Endodermal cell (in vitro differentiated cells): Measurements from ENCODE around the gene DMWD. TPM values are rescaled to one million over a fixed set of nuclear protein-coding genes. Genes with fewer than 3 reads are reported as not detected.

Experiments used
- DNase-seq: peaks from one replicate; pipeline ENCODE4 v3.0.0-alpha.2; 2017
- H3K27ac ChIP-seq: 2 replicates; pipeline ENCODE4 v1.5.1; 2013; ENCODE audit warnings: mild to moderate bottlenecking, low read depth, low read length, moderate library complexity
- H3K27me3 ChIP-seq: 2 replicates; pipeline ENCODE4 v1.6.1; 2013; ENCODE audit warnings: mild to moderate bottlenecking, low read length, moderate library complexity; ENCODE audit not compliant: insufficient read depth, control insufficient read depth, poor library complexity, severe bottlenecking
- H3K36me3 ChIP-seq: 2 replicates; pipeline ENCODE4 v1.7.0; 2013; ENCODE audit warnings: mild to moderate bottlenecking, low read length, moderate library complexity; ENCODE audit not compliant: control insufficient read depth, insufficient read depth
- H3K4me1 ChIP-seq: one replicate; pipeline ENCODE4 v1.7.0; 2013; ENCODE audit warnings: low read length; ENCODE audit not compliant: control insufficient read depth, insufficient read depth
- H3K4me3 ChIP-seq: 2 replicates; pipeline ENCODE4 v1.5.1; 2013; ENCODE audit warnings: mild to moderate bottlenecking, low read length, moderate library complexity
- H3K9ac ChIP-seq: 2 replicates; pipeline ENCODE4 v1.6.1; 2013; ENCODE audit warnings: mild to moderate bottlenecking, low read length, moderate library complexity; ENCODE audit not compliant: poor library complexity, severe bottlenecking; ENCODE audit errors: extremely low read depth
- H3K9me3 ChIP-seq: 2 replicates; pipeline ENCODE4 v1.6.1; 2013; ENCODE audit warnings: mild to moderate bottlenecking, low read length, moderate library complexity; ENCODE audit not compliant: control insufficient read depth
- H3K27ac Mint-ChIP-seq: 2 replicates; pipeline ENCODE4 v1.8.0; 2020; ENCODE audit warnings: mixed read lengths
- H3K27me3 Mint-ChIP-seq: 2 replicates; pipeline ENCODE4 v1.8.0; 2021; ENCODE audit warnings: mild to moderate bottlenecking, mixed read lengths; ENCODE audit not compliant: insufficient read depth
- H3K36me3 Mint-ChIP-seq: 2 replicates; pipeline ENCODE4 v1.8.0; 2020; ENCODE audit warnings: low read depth, mixed read lengths
- H3K4me1 Mint-ChIP-seq: 2 replicates; pipeline ENCODE4 v1.8.0; 2020; ENCODE audit warnings: mixed read lengths
- H3K4me3 Mint-ChIP-seq: 2 replicates; pipeline ENCODE4 v1.8.0; 2020; ENCODE audit warnings: mild to moderate bottlenecking, moderate library complexity, mixed read lengths
- H3K9me3 Mint-ChIP-seq: 2 replicates; pipeline ENCODE4 v1.8.0; 2020; ENCODE audit warnings: mild to moderate bottlenecking, mixed read lengths
- CTCF ChIP-seq: fragments of 200-600 bp; sonication (generic); conservative IDR thresholded peaks from 2 replicates; pipeline ENCODE4 v1.5.0; 2021; ENCODE audit warnings: antibody characterized with exemption, mild to moderate bottlenecking
- WGBS, 2 experiments: methylation state at CpG; one replicate each; pipeline versions ENCODE4 v1.1.5 to v1.1.7; 2013; ENCODE audit warnings: missing lambda C conversion rate in 2 of 2, mixed read lengths in 1 of 2; ENCODE audit not compliant: insufficient coverage in 1 of 2, insufficient read length in 1 of 2; 5-methylcytosine and 5-hydroxymethylcytosine counted together
- total RNA-seq, 2 donors: library from RNA; stranded (reverse); fragmentation: NEBNext Ultra II Directional in 1 of 2; extraction: Animal tissue kit (Norgen Biotek cat#: 25700) in 1 of 2; gene quantifications; 2 replicates in 1 of 2; 3 replicates in 1 of 2; pipeline ENCODE4 v1.2.1, GENCODE V29; 2021

DMWD gene
- total RNA-seq, 2 donors from 2014 or later = 86.4 to 86.9 TPM

GRCh38 chr19:45828945-45829344 is 36.3 kb upstream of the DMWD start:
- Histone ChIP-seq H3K4me3 (no peak overlapping the region), H3K9me3 (no peaks in the 10 kb centered on the region), H3K4me1 (no peaks in the 10 kb centered on the region), H3K36me3 (peaks cover 90% of the 10 kb centered on the region), H3K27me3 (no peaks in the 10 kb centered on the region), H3K27ac (no peak overlapping the region), H3K9ac (no peak overlapping the region)
- Mint-ChIP-seq H3K4me3 (no peak overlapping the region), H3K36me3 (peaks cover 77% of the 10 kb centered on the region), H3K9me3 (no peaks in the 10 kb centered on the region), H3K27ac (no peak overlapping the region), H3K4me1 (no peaks in the 10 kb centered on the region), H3K27me3 (no peaks in the 10 kb centered on the region)
- 97 to 100% methylated on average over 13 to 16 of the region's 16 CpGs for WGBS, 2 experiments
- no peak for DNase-seq
- TF ChIP-seq CTCF = no peak

- peaks cover 89% of the 10 kb centered on the region for H3K36me3 ChIP-seq
- no peak overlapping the region for H3K27ac Mint-ChIP-seq
- 95 to 100% methylated on average over 8 to 9 of the region's 9 CpGs for WGBS, 2 experiments
Measured at GRCh38 chr19:45828523-45828922, 35.9 kb upstream of the DMWD start.

GRCh38 chr19:45827459-45828093 is 34.9 kb upstream of the DMWD start:
- peaks cover 86% of the 10 kb centered on the region for H3K36me3 Mint-ChIP-seq
- H3K9me3 ChIP-seq = no peaks in the 10 kb centered on the region
- 95 to 99% methylated on average over 11 to 16 of the region's 16 CpGs for WGBS, 2 experiments
- H3K36me3 ChIP-seq = peaks cover 89% of the 10 kb centered on the region
- H3K27ac Mint-ChIP-seq = no peak overlapping the region
- H3K4me3 ChIP-seq = no peak overlapping the region
- no peak overlapping the region for H3K9ac ChIP-seq
- H3K4me1 ChIP-seq = no peaks in the 10 kb centered on the region
- H3K4me1 Mint-ChIP-seq = no peaks in the 10 kb centered on the region
- H3K27me3 Mint-ChIP-seq = no peaks in the 10 kb centered on the region
- H3K9me3 Mint-ChIP-seq = no peaks in the 10 kb centered on the region
- peak; percentile 32 for TF ChIP-seq CTCF
- H3K27ac ChIP-seq = no peak overlapping the region
- H3K4me3 Mint-ChIP-seq = no peak overlapping the region
- H3K27me3 ChIP-seq = no peaks in the 10 kb centered on the region
- DNase-seq = peak; percentile 59

More at GRCh38 chr19:45828523-45828922, 35.9 kb upstream of the DMWD start:
- DNase-seq = no peak
- no peaks in the 10 kb centered on the region for H3K9me3 ChIP-seq
- no peaks in the 10 kb centered on the region for H3K4me1 Mint-ChIP-seq
- H3K27ac ChIP-seq = no peak overlapping the region
- H3K9me3 Mint-ChIP-seq = no peaks in the 10 kb centered on the region
- no peaks in the 10 kb centered on the region for H3K4me1 ChIP-seq
- no peaks in the 10 kb centered on the region for H3K27me3 Mint-ChIP-seq
- no peaks in the 10 kb centered on the region for H3K27me3 ChIP-seq
- peaks cover 79% of the 10 kb centered on the region for H3K36me3 Mint-ChIP-seq
- TF ChIP-seq CTCF = no peak
- no peak overlapping the region for H3K4me3 ChIP-seq
- H3K9ac ChIP-seq = no peak overlapping the region
- no peak overlapping the region for H3K4me3 Mint-ChIP-seq
